HG03196 (cell line): ENCODE results near the gene PKP3.

Experiments used
- ATAC-seq: cut with Tn5 transposase; IDR thresholded peaks from one replicate; pipeline ENCODE4 v1.9.1; 2021; ENCODE audit not compliant: unreplicated experiment

PKP3 gene

GRCh38 chr11:444396-445144 is 50.6 kb downstream of the PKP3 start:
- no peak for ATAC-seq

DNA sequence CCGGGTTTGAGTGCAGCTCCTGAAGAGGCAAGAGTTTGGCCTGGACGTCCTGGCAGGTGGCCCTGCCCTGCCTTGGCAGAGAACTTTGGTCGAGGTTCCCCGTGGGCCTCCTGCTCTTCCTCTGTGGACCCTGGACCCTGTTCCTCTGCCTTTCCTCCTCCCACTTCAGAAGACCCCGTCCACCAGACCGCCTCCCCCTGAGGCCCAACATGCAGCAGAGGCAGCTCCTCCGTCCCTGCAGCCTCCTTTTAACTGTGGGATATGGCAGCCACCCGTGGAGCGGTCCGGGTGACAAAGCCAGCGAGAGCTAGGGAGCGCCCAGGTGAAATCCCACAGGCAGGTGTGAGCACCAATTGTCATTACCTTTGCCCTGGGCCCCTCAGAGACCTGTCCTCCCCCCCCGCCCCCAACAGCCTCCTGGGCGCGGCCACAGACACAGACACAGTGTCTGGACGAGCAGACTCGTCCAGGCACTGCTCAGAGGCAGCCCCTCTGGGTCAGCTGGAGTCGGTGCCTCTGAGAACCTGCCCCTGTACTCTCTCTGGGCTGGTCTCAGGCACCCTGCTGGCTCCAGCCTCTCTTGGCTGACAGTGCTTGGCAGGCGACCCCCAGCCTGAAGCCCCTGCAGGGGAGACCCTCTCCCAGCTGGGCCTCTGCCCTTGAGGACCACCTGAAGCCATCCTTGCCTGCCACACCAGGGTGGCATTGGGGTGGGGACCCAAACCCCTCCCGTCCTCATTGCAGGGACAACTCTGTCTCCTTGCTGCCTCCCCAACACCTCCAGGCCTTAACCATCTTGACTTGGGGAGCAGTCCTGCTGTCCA is 52.0 kb downstream of the PKP3 start:
- no peak for ATAC-seq

DNA sequence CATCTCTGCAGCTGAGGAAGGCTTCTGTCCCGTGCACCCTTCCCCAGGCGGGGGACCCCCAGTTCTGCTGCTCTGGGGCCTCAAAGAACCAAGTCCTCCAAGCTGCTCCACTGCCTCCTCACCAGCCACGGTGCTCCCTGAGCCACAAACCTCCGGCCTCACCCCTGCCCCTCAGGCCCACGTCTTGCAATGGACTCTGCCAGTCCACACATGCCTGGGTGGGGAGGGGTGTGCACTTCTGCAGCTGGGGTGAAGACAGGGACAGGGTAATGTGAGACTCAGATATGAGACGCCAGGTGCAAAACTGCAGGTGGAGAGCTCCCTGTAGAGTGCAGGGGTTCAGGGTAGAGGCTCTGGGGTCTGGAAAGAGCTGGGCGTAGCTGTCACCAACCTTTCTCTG is 52.9 kb downstream of the PKP3 start:
- ATAC-seq, result no peak

DNA sequence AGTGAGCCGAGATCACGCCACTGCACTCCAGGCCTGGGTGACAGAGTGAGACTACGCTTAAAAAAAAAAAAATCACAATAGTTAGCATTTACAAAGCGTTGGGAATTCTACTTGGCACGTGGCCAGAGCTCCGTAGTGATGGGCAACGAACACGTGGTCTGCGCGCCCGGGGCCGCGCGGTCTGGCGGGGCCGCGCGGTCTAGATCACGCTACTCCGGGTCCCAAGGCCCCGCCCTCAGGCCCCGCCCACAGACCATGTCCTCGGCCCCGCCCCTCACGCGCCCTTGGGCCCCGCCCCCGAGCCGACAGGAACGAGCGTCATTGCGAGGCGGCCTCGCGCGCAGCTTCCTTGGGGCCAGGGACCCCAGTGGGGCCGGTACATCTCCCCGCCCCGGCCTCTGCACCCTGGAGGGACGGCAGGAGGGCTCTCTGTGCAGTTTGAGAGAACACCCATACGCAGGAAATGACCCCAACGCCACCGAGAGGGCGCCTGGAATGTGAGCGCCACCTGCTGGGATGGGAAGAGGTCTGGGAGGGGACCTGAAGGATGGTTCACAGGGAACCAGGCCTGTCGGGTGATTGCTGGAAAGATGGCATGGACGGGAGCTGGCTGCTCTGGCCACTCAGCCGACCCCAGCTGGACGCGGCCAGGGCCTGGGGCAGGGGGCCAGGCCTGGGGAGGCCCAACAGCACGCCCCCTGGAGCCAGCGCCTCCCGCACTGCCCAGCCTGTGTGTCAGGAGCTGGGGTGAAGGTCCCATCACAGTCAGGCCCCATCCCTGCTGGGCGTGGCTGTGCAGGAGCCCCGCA is 54.1 kb downstream of the PKP3 start:
- ATAC-seq, result peak; percentile 42

GRCh38 chr11:449889-450808 is 56.1 kb downstream of the PKP3 start, which contains the start of gene PTDSS2:
Gene PTDSS2, plus strand, starts transcription at chr11:450279. Its CDS starts 177 bp downstream, at chr11:450456.
- ATAC-seq, result peak; percentile 75

- peak; percentile 7 for ATAC-seq
These were observed 56.9 kb downstream of the PKP3 start for GRCh38 chr11:450809-451451.

DNA sequence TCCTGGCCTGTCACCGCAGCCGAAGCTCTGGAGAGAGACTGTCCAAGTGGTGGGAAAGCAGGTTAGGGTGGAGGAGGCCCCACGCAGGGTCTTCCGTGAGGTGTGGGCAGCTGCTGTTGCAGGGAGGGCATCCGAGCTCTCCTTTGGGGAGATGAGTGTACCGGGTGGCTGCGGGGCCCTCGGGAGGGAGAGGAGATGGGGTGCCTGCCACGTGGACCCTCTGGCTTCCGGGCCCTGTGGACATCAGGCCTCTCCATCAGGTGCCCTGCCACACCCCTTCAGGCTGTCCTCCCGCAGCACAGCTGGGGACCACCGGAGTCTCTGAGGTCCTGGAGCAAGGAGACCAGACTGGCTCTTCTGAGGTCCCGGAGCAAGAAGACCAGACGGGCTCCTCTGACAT is 57.7 kb downstream of the PKP3 start:
- no peak for ATAC-seq

GRCh38 chr11:452203-452744 is 58.3 kb downstream of the PKP3 start:
- ATAC-seq, result no peak

GRCh38 chr11:452916-453527 is 59.0 kb downstream of the PKP3 start:
- no peak for ATAC-seq

- no peak for ATAC-seq
These were observed 59.6 kb downstream of the PKP3 start for GRCh38 chr11:453564-453963.

DNA sequence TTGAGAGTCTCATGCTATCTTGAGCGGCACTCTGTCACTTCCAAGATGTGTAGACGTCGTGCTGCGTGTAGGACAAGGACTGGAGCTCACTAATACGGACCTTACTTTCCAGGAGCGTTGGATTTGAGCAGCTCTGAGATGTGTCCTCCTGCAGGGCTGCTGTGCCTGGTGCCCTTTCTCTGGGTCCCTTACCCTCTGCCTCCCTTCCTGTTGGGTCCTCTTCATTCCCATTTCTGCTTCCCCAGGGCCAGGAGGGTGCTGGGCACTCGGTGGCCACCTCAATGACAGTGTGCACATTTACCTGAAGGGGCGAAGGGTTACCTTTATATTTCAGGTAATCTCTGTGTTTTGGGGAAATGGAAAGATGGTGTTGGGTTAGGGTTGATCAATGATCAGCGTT is 60.0 kb downstream of the PKP3 start:
- no peak for ATAC-seq
